GM12878 (cell line): ENCODE measurements around the gene SLIT1. TPM values are rescaled to one million over a fixed set of nuclear protein-coding genes. Genes with fewer than 3 reads are reported as not detected.

Source experiments
- ATAC-seq: fragments of 200-7000 bp; cut with Tn5 transposase; 3 replicates; pipeline ENCODE4 v1.9.1; 2020; ENCODE audit warnings: mild to moderate bottlenecking, moderate library complexity
- BruUV-seq: library from RNA; stranded (reverse); fragments of 400-500 nt; replicated peaks from 2 replicates; lab custom pipeline; 2021; lab: Mats Ljungman, UMichigan
- CTCF ChIA-PET: fragments of 300-600 bp; sonication (Branson Sonifier 250); formaldehyde crosslinking; extraction: SDS; loops from one replicate; lab custom pipeline; 2021; ENCODE audit warnings: inconsistent platforms; lab: Yijun Ruan, JAX
- POLR2A ChIA-PET: fragments of 350-600 bp; formaldehyde crosslinking; extraction: SDS; loops from one replicate; lab custom pipeline; 2021; ENCODE audit warnings: inconsistent platforms; lab: Charles Lee
- RAD21 ChIA-PET: fragments of 300-600 bp; sonication (Branson Sonifier 250); formaldehyde crosslinking; loops from one replicate; lab custom pipeline; 2023; ENCODE audit warnings: antibody characterized with exemption; ENCODE audit not compliant: unreplicated experiment; lab: Charles Lee
- SMC1A ChIA-PET: fragments of 300-600 bp; sonication (Branson Sonifier 250); formaldehyde crosslinking; loops from one replicate; lab custom pipeline; 2023; ENCODE audit not compliant: unreplicated experiment, uncharacterized antibody; lab: Charles Lee
- DNase-seq: peaks from one replicate; pipeline ENCODE4 v3.0.0-alpha.2; 2011; ENCODE audit warnings: low read depth, low spot score
- FAIRE-seq: peaks from 3 replicates; lab custom pipeline; 2011; peaks lifted over from hg19 to GRCh38; lab: Jason Lieb, UNC
- H2AFZ ChIP-seq: 2 replicates; pipeline ENCODE4 v1.6.0; 2011; ENCODE audit warnings: low read depth, low read length, control low read depth; ENCODE audit not compliant: control insufficient read depth
- H3K27ac ChIP-seq: 2 replicates; pipeline ENCODE4 v1.5.1; 2011; ENCODE audit warnings: control low read depth; ENCODE audit not compliant: control insufficient read depth, insufficient read depth
- H3K27me3 ChIP-seq, 2 experiments: replicated peaks in 1 of 2; 2 replicates each; pipeline versions ENCODE4 v1.6.0 to v1.6.1; 2011; ENCODE audit warnings: low read length in 1 of 2; ENCODE audit not compliant: control insufficient read depth in 2 of 2, insufficient read depth in 2 of 2
- H3K36me3 ChIP-seq, 2 experiments: 2 replicates each; pipeline ENCODE4 v1.5.1; 2011; ENCODE audit warnings: low read length in 1 of 2; ENCODE audit not compliant: control insufficient read depth in 2 of 2, insufficient read depth in 2 of 2
- H3K4me1 ChIP-seq: 2 replicates; pipeline ENCODE4 v1.6.1; 2011; ENCODE audit warnings: mild to moderate bottlenecking, low read length, moderate library complexity, mixed read lengths; ENCODE audit not compliant: control insufficient read depth, insufficient read depth
- H3K4me2 ChIP-seq: 2 replicates; pipeline ENCODE4 v1.6.0; 2011; ENCODE audit warnings: control low read depth; ENCODE audit not compliant: control insufficient read depth, insufficient read depth
- H3K4me3 ChIP-seq: fragments of 200-600 bp; sonication (generic); 2 replicates; pipeline ENCODE4 v1.5.1; 2016
- H3K79me2 ChIP-seq: 2 replicates; pipeline ENCODE4 v1.6.0; 2011; ENCODE audit warnings: low read length; ENCODE audit not compliant: control insufficient read depth, insufficient read depth
- H3K9ac ChIP-seq: 2 replicates; pipeline ENCODE4 v1.8.0; 2011; ENCODE audit warnings: low read length, control low read depth, mixed read lengths; ENCODE audit not compliant: control insufficient read depth, insufficient read depth
- H3K9me3 ChIP-seq: replicated peaks from 3 replicates; pipeline ENCODE4 v1.5.1; 2011; ENCODE audit warnings: mild to moderate bottlenecking, low read length; ENCODE audit not compliant: control insufficient read depth, insufficient read depth
- H4K20me1 ChIP-seq: 2 replicates; pipeline ENCODE4 v1.6.0; 2011; ENCODE audit not compliant: control insufficient read depth, insufficient read depth
- BCL11A ChIP-seq: IDR thresholded peaks from 2 replicates; pipeline ENCODE4 v1.6.1; 2011; ENCODE audit warnings: low read depth, low read length
- CREM ChIP-seq: IDR thresholded peaks from 2 replicates; pipeline ENCODE4 v1.6.1; 2014; ENCODE audit warnings: antibody characterized with exemption, low read depth
- EED ChIP-seq: sonication (generic); IDR thresholded peaks from 2 replicates; pipeline ENCODE4 v1.6.1; 2016; ENCODE audit warnings: antibody characterized with exemption, low read depth
- HDAC2 ChIP-seq: fragments of 200-600 bp; sonication (generic); IDR thresholded peaks from 2 replicates; pipeline ENCODE4 v1.6.1; 2017
- IKZF2 ChIP-seq, 2 experiments: fragments of 450-650 bp; IDR thresholded peaks; 2 replicates each; pipeline ENCODE4 v1.6.1; 2017; ENCODE audit warnings: mild to moderate bottlenecking in 2 of 2, moderate library complexity in 2 of 2
- JUNB ChIP-seq: IDR thresholded peaks from 2 replicates; pipeline ENCODE4 v1.6.1; 2016; ENCODE audit warnings: antibody characterized with exemption, mild to moderate bottlenecking
- MYB ChIP-seq: fragments of 150-350 bp; IDR thresholded peaks from 2 replicates; pipeline ENCODE4 v1.6.1; 2014; ENCODE audit warnings: mild to moderate bottlenecking, low read depth, low read length, borderline replicate concordance
- RAD51 ChIP-seq: fragments of 450-650 bp; IDR thresholded peaks from 2 replicates; pipeline ENCODE4 v1.6.1; 2016; ENCODE audit warnings: moderate library complexity, mild to moderate bottlenecking, inconsistent platforms
- SIX5 ChIP-seq: IDR thresholded peaks from 2 replicates; pipeline ENCODE4 v1.6.1; 2011; ENCODE audit warnings: mild to moderate bottlenecking, low read depth, low read length, moderate library complexity; ENCODE audit not compliant: severe bottlenecking
- TAF1 ChIP-seq: IDR thresholded peaks from 2 replicates; pipeline ENCODE4 v1.6.1; 2011; ENCODE audit warnings: mild to moderate bottlenecking, low read depth, low read length, borderline replicate concordance
- TCF3 ChIP-seq: IDR thresholded peaks from 2 replicates; pipeline ENCODE4 v1.6.1; 2012; ENCODE audit warnings: low read depth, mild to moderate bottlenecking, low read length, borderline replicate concordance; ENCODE audit not compliant: insufficient read depth
- ZBTB4 ChIP-seq: fragments of 450-650 bp; formaldehyde crosslinking; IDR thresholded peaks from 2 replicates; pipeline ENCODE4 v1.4.0; 2022; ENCODE audit warnings: mild to moderate bottlenecking, moderate library complexity
- ZNF274 ChIP-seq: IDR thresholded peaks from one replicate; pipeline ENCODE4 v1.8.0; 2011; ENCODE audit not compliant: insufficient read length, insufficient read depth
- ZSCAN29 ChIP-seq: fragments of 450-650 bp; IDR thresholded peaks from 2 replicates; pipeline ENCODE4 v1.6.1; 2017; ENCODE audit warnings: mild to moderate bottlenecking, moderate library complexity
- WGBS: methylation state at CpG from one replicate; pipeline ENCODE4 v1.1.6; 2016; ENCODE audit warnings: low lambda C conversion rate; ENCODE audit not compliant: insufficient replicate concordance, insufficient coverage; ENCODE audit errors: missing lambda C conversion rate; 5-methylcytosine and 5-hydroxymethylcytosine counted together
- in situ Hi-C: fragments of 300-500 bp; cut with MboI; formaldehyde crosslinking; loops from 9 replicates; pipeline ENCODE4 v1.14.3; 2018; ENCODE audit warnings: mixed read lengths
- intact Hi-C: fragments of 100-400 bp; cut with micrococcal nuclease; formaldehyde crosslinking; loops from one replicate; pipeline ENCODE4 v1.14.2; 2022; ENCODE audit not compliant: unreplicated experiment
- polyA plus RNA-seq, 11 experiments: library from polyadenylated mRNA; depleted of rRNA in 4 of 11; unstranded in 6 of 11; stranded (reverse) in 5 of 11; fragments of >200 nt; fragmentation: Nextera tagmentation in 4 of 11; fragmentation: Illumina TruSeq in 1 of 11; extraction: Ambion mirVana in 4 of 11; extraction: Trizol in 1 of 11; gene quantifications; 1 replicate in 1 of 11; 2 replicates in 10 of 11; pipeline versions ENCODE4 v1.2.1 to v1.2.3, GENCODE V29; 2011 to 2016; ENCODE audit warnings: inconsistent platforms in 2 of 11, missing spikeins in 2 of 11, low read depth in 1 of 11
- total RNA-seq, 4 experiments: library from RNA; depleted of rRNA in 3 of 4; stranded (reverse); fragments of >200 nt in 3 of 4; fragmentation: Illumina TruSeq in 1 of 4; extraction: Trizol in 1 of 4; gene quantifications; 2 replicates each; pipeline versions ENCODE4 v1.2.1 to v1.2.3, GENCODE V29; 2013 to 2021
- TF ChIP-seq, protein P1 (sequence below): fragments of 450-650 bp; IDR thresholded peaks from 2 replicates; pipeline ENCODE4 v1.6.1; 2014; ENCODE audit warnings: mild to moderate bottlenecking
- TF ChIP-seq, protein P2 (sequence below): IDR thresholded peaks from 2 replicates; pipeline ENCODE4 v1.6.1; 2011; ENCODE audit warnings: borderline replicate concordance, low read depth, mild to moderate bottlenecking, moderate library complexity, low read length; ENCODE audit not compliant: insufficient read depth, poor library complexity, severe bottlenecking

The SLIT1 gene
- total and polyA plus RNA-seq, 10 of the 15 experiments (the other 5 are each of a cell fraction or from before 2014, with no cell fraction given): 0.04 to 0.19 (median 0.06) TPM; not detected in 4

DNA sequence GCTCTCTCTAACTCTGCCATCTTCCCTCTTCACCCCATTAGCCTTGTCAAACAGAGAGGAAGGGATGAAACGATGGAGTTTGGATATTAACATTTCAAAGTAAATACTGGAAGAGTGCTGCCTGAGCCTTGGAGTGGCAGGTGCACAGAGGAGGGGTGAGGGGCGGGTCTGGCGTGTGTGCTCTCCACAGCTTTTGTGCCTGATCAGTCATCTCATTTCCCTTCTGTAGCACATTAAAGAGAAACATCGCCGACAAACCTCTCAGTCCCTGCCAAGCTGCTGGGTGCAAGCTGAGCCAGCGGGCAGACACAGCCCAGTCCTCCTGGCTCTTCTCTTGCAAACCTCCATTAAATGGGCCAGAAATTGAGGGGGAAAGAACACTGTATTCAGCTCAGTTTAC lies 76.2 kb downstream of the SLIT1 start (continued):
- no peak for TF ChIP-seq HDAC2

DNA sequence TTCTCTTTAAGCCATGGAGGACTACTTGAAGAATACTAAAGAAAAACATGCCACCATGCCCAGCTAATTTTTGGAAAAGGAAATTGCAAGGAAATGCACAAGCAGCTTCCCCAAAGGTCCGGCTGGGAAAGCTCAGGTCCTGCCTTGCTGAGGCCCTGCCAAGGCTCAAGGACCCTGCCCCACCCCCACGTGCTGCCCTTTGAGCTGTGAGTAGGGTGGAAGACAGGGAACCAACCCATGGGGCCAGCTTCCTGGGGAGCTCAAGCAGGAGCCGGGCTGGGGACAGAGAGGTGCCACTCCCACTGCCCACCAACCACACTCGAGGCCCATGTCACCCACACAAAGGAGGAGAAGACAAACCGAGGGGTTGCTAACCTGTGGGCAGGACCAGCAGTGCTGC lies 78.2 kb downstream of the SLIT1 start:
- Histone ChIP-seq H2AFZ (no peak overlapping the region), H3K4me3 (no peak overlapping the region), H3K4me1 (no peaks in the 10 kb centered on the region), H3K79me2 (no peaks in the 10 kb centered on the region), H3K4me2 (no peak overlapping the region), H3K27ac (no peak overlapping the region), H4K20me1 (no peaks in the 10 kb centered on the region; the same call in 1 of the 2 replicates), H3K27me3 (no peaks in the 10 kb centered on the region; a peak in 3 of 4 replicates), H3K9me3 (no peaks in the 10 kb centered on the region), H3K9ac (no peak overlapping the region), H3K36me3 (no peaks in the 10 kb centered on the region)
- WGBS: 0% methylated on average over 5 of the region's 5 CpGs
- ChIA-PET SMC1A (interaction anchor here (1.2 to 1.5 kb wide), 3 partner anchors 10 to 26 kb away, joined by 4 to 5 read pairs (median 4); no protein-coding TSS in a partner anchor), RAD21 (interaction anchor here (1.1 kb wide), 1 partner anchor 10 kb away, joined by 3 read pairs; no protein-coding TSS in a partner anchor), POLR2A (interaction anchor here (0.5 kb wide), 1 partner anchor 87 kb away, joined by 3 read pairs; no protein-coding TSS in a partner anchor), CTCF (interaction anchor here (1.0 to 2.6 kb wide), 7 partner anchors 9 to 89 kb away, joined by 3 to 7 read pairs (median 5); no protein-coding TSS in a partner anchor)
- in situ Hi-C loops: no loop called here
- DNase-seq (no peak), FAIRE-seq (no peak), ATAC-seq (no peak)
- intact Hi-C loops: no loop called here
- TF ChIP-seq JUNB: no peak
- no peak for TF ChIP-seq SIX5
- TF ChIP-seq ZNF274: no peak
- TF ChIP-seq, protein P1, sequence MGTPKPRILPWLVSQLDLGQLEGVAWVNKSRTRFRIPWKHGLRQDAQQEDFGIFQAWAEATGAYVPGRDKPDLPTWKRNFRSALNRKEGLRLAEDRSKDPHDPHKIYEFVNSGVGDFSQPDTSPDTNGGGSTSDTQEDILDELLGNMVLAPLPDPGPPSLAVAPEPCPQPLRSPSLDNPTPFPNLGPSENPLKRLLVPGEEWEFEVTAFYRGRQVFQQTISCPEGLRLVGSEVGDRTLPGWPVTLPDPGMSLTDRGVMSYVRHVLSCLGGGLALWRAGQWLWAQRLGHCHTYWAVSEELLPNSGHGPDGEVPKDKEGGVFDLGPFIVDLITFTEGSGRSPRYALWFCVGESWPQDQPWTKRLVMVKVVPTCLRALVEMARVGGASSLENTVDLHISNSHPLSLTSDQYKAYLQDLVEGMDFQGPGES: no peak
- no peak for TF ChIP-seq TAF1
- TF ChIP-seq CREM: no peak
- TF ChIP-seq BCL11A: no peak
- TF ChIP-seq ZBTB4 (CRISPR knock-in tag): no peak
- no peak for TF ChIP-seq EED
- no peak for TF ChIP-seq ZSCAN29
- TF ChIP-seq IKZF2 (IDR thresholded peaks at IDR 0.05): no peak
- no peak for TF ChIP-seq TCF3
- no peak for TF ChIP-seq MYB
- TF ChIP-seq, protein P2, sequence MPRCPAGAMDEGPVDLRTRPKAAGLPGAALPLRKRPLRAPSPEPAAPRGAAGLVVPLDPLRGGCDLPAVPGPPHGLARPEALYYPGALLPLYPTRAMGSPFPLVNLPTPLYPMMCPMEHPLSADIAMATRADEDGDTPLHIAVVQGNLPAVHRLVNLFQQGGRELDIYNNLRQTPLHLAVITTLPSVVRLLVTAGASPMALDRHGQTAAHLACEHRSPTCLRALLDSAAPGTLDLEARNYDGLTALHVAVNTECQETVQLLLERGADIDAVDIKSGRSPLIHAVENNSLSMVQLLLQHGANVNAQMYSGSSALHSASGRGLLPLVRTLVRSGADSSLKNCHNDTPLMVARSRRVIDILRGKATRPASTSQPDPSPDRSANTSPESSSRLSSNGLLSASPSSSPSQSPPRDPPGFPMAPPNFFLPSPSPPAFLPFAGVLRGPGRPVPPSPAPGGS: no peak
- TF ChIP-seq RAD51: no peak
- no TSS peak for BruUV-seq
